HEK293T (cell line): ENCODE measurements around the gene CTR9.

Experiments
- ARNT ChIP-seq: fragments of 450-650 bp; IDR thresholded peaks from 2 replicates; pipeline ENCODE4 v1.6.1; 2017; ENCODE audit warnings: mild to moderate bottlenecking
- BHLHE40 ChIP-seq: fragments of 450-650 bp; IDR thresholded peaks from 2 replicates; pipeline ENCODE4 v1.6.1; 2016; ENCODE audit warnings: mild to moderate bottlenecking, moderate library complexity, borderline replicate concordance
- CTBP1 ChIP-seq: fragments of 450-650 bp; IDR thresholded peaks from 2 replicates; pipeline ENCODE4 v1.6.1; 2016; ENCODE audit warnings: borderline replicate concordance
- ELF4 ChIP-seq: fragments of 450-650 bp; IDR thresholded peaks from 2 replicates; pipeline ENCODE4 v1.6.1; 2017; ENCODE audit warnings: antibody characterized with exemption
- FOXK2 ChIP-seq: fragments of 450-650 bp; IDR thresholded peaks from 2 replicates; pipeline ENCODE4 v1.6.1; 2016; ENCODE audit warnings: mild to moderate bottlenecking
- FOXM1 ChIP-seq: fragments of 450-650 bp; IDR thresholded peaks from 2 replicates; pipeline ENCODE4 v1.6.1; 2017; ENCODE audit warnings: mild to moderate bottlenecking, borderline replicate concordance
- HDGF ChIP-seq: fragments of 450-650 bp; IDR thresholded peaks from 2 replicates; pipeline ENCODE4 v1.6.1; 2017; ENCODE audit warnings: antibody characterized with exemption, borderline replicate concordance
- LEF1 ChIP-seq: fragments of 450-650 bp; IDR thresholded peaks from 2 replicates; pipeline ENCODE4 v1.6.1; 2017; ENCODE audit warnings: mild to moderate bottlenecking, borderline replicate concordance
- NFRKB ChIP-seq: fragments of 450-650 bp; IDR thresholded peaks from 2 replicates; pipeline ENCODE4 v1.6.1; 2016; ENCODE audit warnings: mild to moderate bottlenecking, moderate library complexity
- SP1 ChIP-seq: fragments of 450-650 bp; IDR thresholded peaks from 2 replicates; pipeline ENCODE4 v1.6.1; 2017
- SUZ12 ChIP-seq: fragments of 450-650 bp; IDR thresholded peaks from 2 replicates; pipeline ENCODE4 v1.6.1; 2016; ENCODE audit warnings: mild to moderate bottlenecking
- TARDBP ChIP-seq: fragments of 450-650 bp; IDR thresholded peaks from 2 replicates; pipeline ENCODE4 v1.6.1; 2016
- ZNF384 ChIP-seq: fragments of 450-650 bp; IDR thresholded peaks from 2 replicates; pipeline ENCODE4 v1.6.1; 2016
- TF ChIP-seq, protein P1 (sequence below): fragments of 450-650 bp; IDR thresholded peaks from 2 replicates; pipeline ENCODE4 v1.6.1; 2016

DNA sequence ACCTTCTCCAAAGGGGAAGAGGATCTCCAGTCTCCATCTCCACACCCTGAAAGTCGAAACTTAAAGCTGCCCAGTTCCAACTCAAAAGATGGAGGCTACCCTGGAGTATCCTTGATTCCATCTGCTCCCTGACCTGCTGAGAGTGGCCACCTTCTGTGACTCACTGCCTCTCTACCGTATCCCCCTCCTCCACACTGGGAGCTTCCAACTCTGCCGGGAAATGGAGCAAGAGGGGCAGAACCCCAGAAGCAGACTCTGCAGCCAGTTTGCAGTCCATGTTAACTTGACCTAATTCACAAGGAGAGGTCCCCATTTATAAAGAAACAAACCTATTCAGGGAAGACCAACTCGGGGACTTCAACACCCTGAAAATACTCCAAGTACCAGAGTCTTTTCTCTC lies 35.5 kb upstream of the CTR9 start:
- no peak for TF ChIP-seq BHLHE40
- no peak for TF ChIP-seq ARNT
- TF ChIP-seq ZNF384, result no peak
- TF ChIP-seq FOXM1, result no peak
- TF ChIP-seq FOXK2, result no peak
- TF ChIP-seq SP1, result no peak
- no peak for TF ChIP-seq LEF1
- TF ChIP-seq TARDBP, result no peak
- no peak for TF ChIP-seq ELF4
- no peak for TF ChIP-seq SUZ12
- TF ChIP-seq HDGF, result no peak
- TF ChIP-seq, protein P1, sequence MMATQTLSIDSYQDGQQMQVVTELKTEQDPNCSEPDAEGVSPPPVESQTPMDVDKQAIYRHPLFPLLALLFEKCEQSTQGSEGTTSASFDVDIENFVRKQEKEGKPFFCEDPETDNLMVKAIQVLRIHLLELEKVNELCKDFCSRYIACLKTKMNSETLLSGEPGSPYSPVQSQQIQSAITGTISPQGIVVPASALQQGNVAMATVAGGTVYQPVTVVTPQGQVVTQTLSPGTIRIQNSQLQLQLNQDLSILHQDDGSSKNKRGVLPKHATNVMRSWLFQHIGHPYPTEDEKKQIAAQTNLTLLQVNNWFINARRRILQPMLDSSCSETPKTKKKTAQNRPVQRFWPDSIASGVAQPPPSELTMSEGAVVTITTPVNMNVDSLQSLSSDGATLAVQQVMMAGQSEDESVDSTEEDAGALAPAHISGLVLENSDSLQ, result no peak
- no peak for TF ChIP-seq NFRKB
- TF ChIP-seq CTBP1, result no peak
